SU-DHL-6 (cell line): ENCODE results near the gene RHOA.

Source experiments
- H2AFZ ChIP-seq: fragments of 200-600 bp; sonication (generic); 2 replicates; pipeline ENCODE4 v1.6.1; 2014; ENCODE audit warnings: low read depth, mild to moderate bottlenecking, moderate library complexity, mixed read lengths, antibody characterized with exemption, low read length; ENCODE audit not compliant: severe bottlenecking
- H3F3A ChIP-seq: fragments of 200-600 bp; shearing (Covaris generic); 2 replicates; pipeline ENCODE4 v1.6.0; 2016; ENCODE audit warnings: antibody characterized with exemption, mild to moderate bottlenecking; ENCODE audit not compliant: insufficient read depth
- H3K27ac ChIP-seq: fragments of 200-600 bp; sonication (generic); 2 replicates; pipeline ENCODE4 v1.5.1; 2016; ENCODE audit warnings: low read depth, mild to moderate bottlenecking, low read length, moderate library complexity, mixed read lengths
- H3K27me3 ChIP-seq: fragments of 200-600 bp; sonication (generic), shearing (Covaris generic); 2 replicates; pipeline ENCODE4 v1.6.0; 2014; ENCODE audit warnings: mild to moderate bottlenecking, low read length
- H3K36me3 ChIP-seq: fragments of 200-600 bp; sonication (generic); 2 replicates; pipeline ENCODE4 v1.6.1; 2014; ENCODE audit warnings: mild to moderate bottlenecking, low read length, mixed read lengths
- H3K4me2 ChIP-seq: fragments of 300-600, 200-600 bp; shearing (Covaris generic), sonication (generic); 2 replicates; pipeline ENCODE4 v1.6.0; 2014; ENCODE audit warnings: low read length, low read depth, mild to moderate bottlenecking; ENCODE audit not compliant: poor library complexity, severe bottlenecking
- H3K4me3 ChIP-seq: fragments of 200-600 bp; sonication (generic); 2 replicates; pipeline ENCODE4 v1.5.1; 2014; ENCODE audit warnings: antibody characterized with exemption, low read length, mild to moderate bottlenecking, mixed read lengths; ENCODE audit not compliant: insufficient read depth, poor library complexity, severe bottlenecking
- H3K79me2 ChIP-seq: fragments of 200-600 bp; sonication (generic); 2 replicates; pipeline ENCODE4 v1.6.1; 2014; ENCODE audit warnings: mild to moderate bottlenecking, low read length, moderate library complexity; ENCODE audit not compliant: insufficient read depth
- H3K9ac ChIP-seq: fragments of 200-600 bp; sonication (generic); 2 replicates; pipeline ENCODE4 v1.7.0; 2014; ENCODE audit warnings: mild to moderate bottlenecking, low read length
- H3K9me2 ChIP-seq: fragments of 200-600 bp; sonication (generic); replicated peaks from 2 replicates; pipeline ENCODE4 v1.6.1; 2014; ENCODE audit warnings: low read length; ENCODE audit not compliant: insufficient read depth
- H3K9me3 ChIP-seq: fragments of 200-600 bp; sonication (generic); 2 replicates; pipeline ENCODE4 v1.6.1; 2014; ENCODE audit warnings: low read length, mixed read lengths; ENCODE audit not compliant: insufficient read depth
- H4K20me1 ChIP-seq: fragments of 200-600 bp; sonication (generic); 2 replicates; pipeline ENCODE4 v1.6.1; 2014; ENCODE audit warnings: low read depth, mild to moderate bottlenecking, antibody characterized with exemption, low read length, moderate library complexity, mixed read lengths
- CTCF ChIP-seq: fragments of 200-600 bp; sonication (generic); IDR thresholded peaks from one replicate; pipeline ENCODE4 v1.5.1; 2017; ENCODE audit warnings: antibody characterized with exemption, mild to moderate bottlenecking, low read length, moderate library complexity; ENCODE audit not compliant: insufficient read depth, poor library complexity, severe bottlenecking
- EZH2phosphoT487 ChIP-seq: fragments of 200-600 bp; sonication (generic), shearing (Covaris generic); conservative IDR thresholded peaks from 2 replicates; pipeline ENCODE4 v1.6.1; 2018; ENCODE audit warnings: mild to moderate bottlenecking, antibody characterized with exemption, low read length, moderate library complexity, mixed read lengths

RHOA gene

GRCh38 chr3:49453621-49454020 is 41.8 kb upstream of the RHOA start:
- no peak for TF ChIP-seq CTCF
- TF ChIP-seq EZH2phosphoT487: no peak

GRCh38 chr3:49445391-49445790 is 33.6 kb upstream of the RHOA start:
- Histone ChIP-seq H3K36me3 (no peaks in the 10 kb centered on the region), H3K4me2 (no peak overlapping the region), H3F3A (peaks cover 4% of the 10 kb centered on the region), H3K4me3 (no peak overlapping the region), H2AFZ (no peak overlapping the region), H3K27ac (no peak overlapping the region), H3K79me2 (no peaks in the 10 kb centered on the region), H3K9me3 (no peaks in the 10 kb centered on the region), H3K9me2 (no peaks in the 10 kb centered on the region), H3K9ac (no peak overlapping the region), H4K20me1 (no peaks in the 10 kb centered on the region), H3K27me3 (no peaks in the 10 kb centered on the region)
- TF ChIP-seq CTCF (no peak), EZH2phosphoT487 (no peak)

More at GRCh38 chr3:49453621-49454020, 41.8 kb upstream of the RHOA start:
- no peaks in the 10 kb centered on the region for H3K79me2 ChIP-seq
- no peak overlapping the region for H3K4me3 ChIP-seq
- no peak overlapping the region for H3K9ac ChIP-seq
- H2AFZ ChIP-seq: no peak overlapping the region
- no peaks in the 10 kb centered on the region for H3K27me3 ChIP-seq
- no peak overlapping the region for H3K27ac ChIP-seq
- H3K36me3 ChIP-seq: no peaks in the 10 kb centered on the region
- H3K4me2 ChIP-seq: no peak overlapping the region
- H4K20me1 ChIP-seq: no peaks in the 10 kb centered on the region
- H3K9me2 ChIP-seq: no peaks in the 10 kb centered on the region
- no peaks in the 10 kb centered on the region for H3F3A ChIP-seq
- no peaks in the 10 kb centered on the region for H3K9me3 ChIP-seq

- no peaks in the 10 kb centered on the region for H4K20me1 ChIP-seq
- H2AFZ ChIP-seq: no peak overlapping the region
- H3K36me3 ChIP-seq: no peaks in the 10 kb centered on the region
- H3K9me2 ChIP-seq: no peaks in the 10 kb centered on the region
- no peak overlapping the region for H3K9ac ChIP-seq
- H3K4me3 ChIP-seq: no peak overlapping the region
- no peaks in the 10 kb centered on the region for H3K79me2 ChIP-seq
- H3K4me2 ChIP-seq: no peak overlapping the region
- TF ChIP-seq EZH2phosphoT487 (no peak), CTCF (no peak)
- no peaks in the 10 kb centered on the region for H3K9me3 ChIP-seq
- H3F3A ChIP-seq: peaks cover 4% of the 10 kb centered on the region
- no peak overlapping the region for H3K27ac ChIP-seq
- no peaks in the 10 kb centered on the region for H3K27me3 ChIP-seq
Measured at GRCh38 chr3:49434731-49435130, 23.0 kb upstream of the RHOA start.
